AG04450 (cell line): Measurements from ENCODE around the gene CNTNAP2. TPM values are rescaled to one million over a fixed set of nuclear protein-coding genes. Genes with fewer than 3 reads are reported as not detected.

Source experiments
- CTCF ChIA-PET: fragments of 300-600, 350-600 bp; formaldehyde crosslinking; extraction: SDS; loops from one replicate; lab custom pipeline; 2022; ENCODE audit warnings: antibody characterized with exemption, inconsistent platforms; lab: Charles Lee
- POLR2A ChIA-PET: fragments of 350-600 bp; formaldehyde crosslinking; extraction: SDS; loops from one replicate; lab custom pipeline; 2021; ENCODE audit warnings: antibody characterized with exemption, inconsistent platforms; lab: Yijun Ruan, JAX
- DNase-seq: peaks from one replicate; pipeline ENCODE4 v3.0.0-alpha.2; 2011; ENCODE audit warnings: low read depth, low spot score
- H3K27ac ChIP-seq: one replicate; pipeline ENCODE4 v1.5.1; 2012; ENCODE audit warnings: low read depth, low read length, control low read depth
- H3K27me3 ChIP-seq: one replicate; pipeline ENCODE4 v1.6.0; 2012; ENCODE audit warnings: low read length; ENCODE audit not compliant: control insufficient read depth, insufficient read depth
- H3K4me3 ChIP-seq: 2 replicates; pipeline ENCODE4 v1.5.1; 2011; ENCODE audit warnings: mild to moderate bottlenecking, low read depth, low read length, control low read depth
- H3K9me3 ChIP-seq: 2 replicates; pipeline ENCODE4 v1.5.1; 2012; ENCODE audit warnings: low read length; ENCODE audit not compliant: control insufficient read depth, insufficient read depth
- CTCF ChIP-seq: IDR thresholded peaks from 2 replicates; pipeline ENCODE4 v1.5.1; 2011; ENCODE audit warnings: low read depth, low read length, control low read depth, inconsistent platforms
- polyA plus RNA-seq: library from polyadenylated mRNA; depleted of rRNA; stranded (reverse); fragments of >200 nt; gene quantifications from 2 replicates; pipeline ENCODE4 v1.2.3, GENCODE V29; 2011

CNTNAP2 gene
- polyA plus RNA-seq, 1 experiment = not detected

GRCh38 chr7:147411096-147411495 is 1294.5 kb downstream of the CNTNAP2 start:
- no peak overlapping the region for H3K4me3 ChIP-seq
- ChIA-PET POLR2A (no interaction called here), CTCF (no interaction called here)
- H3K27me3 ChIP-seq = no peaks in the 10 kb centered on the region
- H3K9me3 ChIP-seq = no peaks in the 10 kb centered on the region
- DNase-seq = no peak
- no peak for TF ChIP-seq CTCF
- H3K27ac ChIP-seq = no peak overlapping the region

GRCh38 chr7:147412109-147412508 is 1295.5 kb downstream of the CNTNAP2 start:
- DNase-seq = no peak
- CTCF ChIA-PET = no interaction called here
- H3K27me3 ChIP-seq = no peaks in the 10 kb centered on the region

GRCh38 chr7:147412782-147413556 is 1296.4 kb downstream of the CNTNAP2 start:
- H3K4me3 ChIP-seq = peak overlapping the region; percentile 11; the same call in 1 of the 2 replicates
- POLR2A ChIA-PET = interaction anchor here (0.6 kb wide), 1 partner anchor 12 kb away, joined by 3 read pairs; no protein-coding TSS in a partner anchor
- H3K27ac ChIP-seq = peak overlapping the region; percentile 42
- H3K27me3 ChIP-seq = no peaks in the 10 kb centered on the region
- H3K9me3 ChIP-seq = no peaks in the 10 kb centered on the region
- TF ChIP-seq CTCF = no peak
- CTCF ChIA-PET = interaction anchor here (1.4 kb wide), 1 partner anchor 19 kb away, joined by 6 read pairs; no protein-coding TSS in a partner anchor
- DNase-seq = peak; percentile 77

More at GRCh38 chr7:147412109-147412508, 1295.5 kb downstream of the CNTNAP2 start:
- no peak for TF ChIP-seq CTCF
- Histone ChIP-seq H3K4me3 (no peak overlapping the region), H3K27ac (peak overlapping the region; percentile 40), H3K9me3 (no peaks in the 10 kb centered on the region)
- POLR2A ChIA-PET = no interaction called here

GRCh38 chr7:147413557-147413870 is 1296.9 kb downstream of the CNTNAP2 start:
- no peaks in the 10 kb centered on the region for H3K27me3 ChIP-seq
- no peak overlapping the region for H3K4me3 ChIP-seq
- H3K9me3 ChIP-seq = no peaks in the 10 kb centered on the region
- CTCF ChIA-PET = interaction anchor here (1.4 kb wide), 1 partner anchor 18 kb away, joined by 6 read pairs; no protein-coding TSS in a partner anchor
- no peak for DNase-seq
- POLR2A ChIA-PET = no interaction called here
- H3K27ac ChIP-seq = peak overlapping the region; percentile 42
- TF ChIP-seq CTCF = no peak

GRCh38 chr7:147415991-147416390 is 1299.4 kb downstream of the CNTNAP2 start:
- Histone ChIP-seq H3K27me3 (no peaks in the 10 kb centered on the region), H3K4me3 (no peak overlapping the region), H3K9me3 (no peaks in the 10 kb centered on the region), H3K27ac (no peak overlapping the region)
- TF ChIP-seq CTCF = no peak
- POLR2A ChIA-PET = no interaction called here
- CTCF ChIA-PET = interaction anchor here (1.1 kb wide), 1 partner anchor 16 kb away, joined by 7 read pairs; no protein-coding TSS in a partner anchor
- DNase-seq = no peak
